Gastrocnemius medialis (tissue), 4 donors: ENCODE results near the gene TAX1BP3. TPM values are rescaled to one million over a fixed set of nuclear protein-coding genes. Genes with fewer than 3 reads are reported as not detected.

ENCODE experiments used
- ATAC-seq, 2 donors: fragments of 150-250 bp; one replicate each; pipeline ENCODE4 v1.9.1; 2016
- DNase-seq, 2 donors: peaks; one replicate each; pipeline ENCODE4 v3.0.0-alpha.2; 2019
- H3K27ac ChIP-seq, 4 donors: fragments of 200-600 bp; sonication (generic); 1 replicate in 1 of 4; 2 replicates in 3 of 4; pipeline ENCODE4 v1.5.1; 2016 to 2018; ENCODE audit warnings: mild to moderate bottlenecking in 2 of 4, moderate library complexity in 1 of 4
- H3K27me3 ChIP-seq, 3 donors: fragments of 200-600 bp; sonication (generic) in 2 of 3; 1 replicate in 1 of 3; 2 replicates in 2 of 3; pipeline versions ENCODE4 v1.5.1 to v1.6.0; 2016 to 2019; ENCODE audit warnings: mild to moderate bottlenecking in 1 of 3, moderate library complexity in 1 of 3
- H3K36me3 ChIP-seq, 2 donors: fragments of 200-600 bp; sonication (generic) in 1 of 2; one replicate each; pipeline ENCODE4 v1.5.1; 2017 to 2018
- H3K4me1 ChIP-seq, 2 donors: fragments of 200-600 bp; sonication (generic) in 1 of 2; one replicate each; pipeline ENCODE4 v1.5.1; 2016 to 2017; ENCODE audit warnings: mild to moderate bottlenecking in 2 of 2
- H3K4me3 ChIP-seq, 4 donors: fragments of 200-600 bp; sonication (generic) in 3 of 4; 1 replicate in 1 of 4; 2 replicates in 3 of 4; pipeline ENCODE4 v1.5.1; 2016 to 2019; ENCODE audit warnings: mild to moderate bottlenecking in 2 of 4
- H3K9me3 ChIP-seq, 3 donors: fragments of 200-600 bp; sonication (generic) in 2 of 3; 1 replicate in 1 of 3; 2 replicates in 2 of 3; pipeline ENCODE4 v1.5.1; 2016 to 2019
- POLR2A ChIP-seq, 2 donors: fragments of 450-650 bp; IDR thresholded peaks; one replicate each; pipeline ENCODE4 v1.6.1; 2017; ENCODE audit warnings: antibody characterized with exemption in 2 of 2, mild to moderate bottlenecking in 2 of 2, moderate library complexity in 2 of 2
- in situ Hi-C, 4 donors: fragments of 200-750 bp; cut with MboI; loops; one replicate each; pipeline versions ENCODE4 v1.15.0 to v1.8.0; 2017; ENCODE audit warnings: low sequenced_read_pairs in 4 of 4
- intact Hi-C: fragments of 100-400 bp; cut with DNase I; formaldehyde crosslinking; loops from one replicate; pipeline ENCODE4 v1.15.1; 2023; ENCODE audit warnings: low total_unique reads
- total RNA-seq, 4 donors: library from RNA; depleted of rRNA; stranded (reverse); fragments of >200 nt; gene quantifications; one replicate each; pipeline versions ENCODE4 v1.1.0 to v1.2.3, GENCODE V29; 2016
- TF ChIP-seq, protein P1 (sequence below), 5 experiments: fragments of 450-650 bp in 3 of 5; fragments of 200-600 bp in 2 of 5; sonication (generic) in 2 of 5; IDR thresholded peaks in 4 of 5; conservative IDR thresholded peaks in 1 of 5; 1 replicate in 4 of 5; 2 replicates in 1 of 5; pipeline ENCODE4 v1.5.1; 2016 to 2019; ENCODE audit warnings: antibody characterized with exemption in 5 of 5, mild to moderate bottlenecking in 3 of 5, moderate library complexity in 3 of 5

The TAX1BP3 gene
- total RNA-seq, 4 donors from 2014 or later, result 24.1 to 45.1 (median 33.8) TPM

DNA sequence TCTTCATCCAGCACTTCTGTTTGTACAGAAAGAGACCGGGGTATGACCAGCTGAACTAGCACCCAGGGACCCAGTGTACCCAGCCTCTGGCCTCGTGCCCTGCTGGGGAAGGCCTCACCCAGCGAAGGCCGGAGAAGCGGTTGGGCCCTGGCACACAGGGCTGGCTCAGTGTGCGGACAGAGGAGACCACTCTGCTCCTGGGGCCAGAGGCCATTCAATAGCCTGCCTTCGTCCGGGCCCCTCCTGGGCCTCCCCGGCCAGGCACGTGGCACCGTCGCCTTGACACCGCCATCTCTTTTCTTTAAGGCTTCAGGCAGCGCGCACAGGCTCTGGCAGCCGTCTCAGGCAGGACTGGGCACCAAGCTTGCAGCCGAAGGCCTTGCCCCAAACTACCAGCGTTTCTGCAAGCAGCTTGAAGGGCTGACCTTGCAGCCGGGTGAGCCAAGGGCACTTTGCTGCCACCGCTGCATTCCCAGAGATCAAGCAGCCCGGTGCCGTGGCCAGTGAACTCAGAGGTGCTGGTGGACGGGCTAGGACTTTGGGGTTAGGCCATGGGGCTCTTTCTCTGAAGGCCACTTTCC lies 8.0 kb downstream of the TAX1BP3 start:
- in situ Hi-C loops (no loop called here), intact Hi-C loops (loop anchor here (10.0 kb wide), 1 partner anchor 126 kb away; no protein-coding TSS in a partner anchor)
- TF ChIP-seq, protein P1, sequence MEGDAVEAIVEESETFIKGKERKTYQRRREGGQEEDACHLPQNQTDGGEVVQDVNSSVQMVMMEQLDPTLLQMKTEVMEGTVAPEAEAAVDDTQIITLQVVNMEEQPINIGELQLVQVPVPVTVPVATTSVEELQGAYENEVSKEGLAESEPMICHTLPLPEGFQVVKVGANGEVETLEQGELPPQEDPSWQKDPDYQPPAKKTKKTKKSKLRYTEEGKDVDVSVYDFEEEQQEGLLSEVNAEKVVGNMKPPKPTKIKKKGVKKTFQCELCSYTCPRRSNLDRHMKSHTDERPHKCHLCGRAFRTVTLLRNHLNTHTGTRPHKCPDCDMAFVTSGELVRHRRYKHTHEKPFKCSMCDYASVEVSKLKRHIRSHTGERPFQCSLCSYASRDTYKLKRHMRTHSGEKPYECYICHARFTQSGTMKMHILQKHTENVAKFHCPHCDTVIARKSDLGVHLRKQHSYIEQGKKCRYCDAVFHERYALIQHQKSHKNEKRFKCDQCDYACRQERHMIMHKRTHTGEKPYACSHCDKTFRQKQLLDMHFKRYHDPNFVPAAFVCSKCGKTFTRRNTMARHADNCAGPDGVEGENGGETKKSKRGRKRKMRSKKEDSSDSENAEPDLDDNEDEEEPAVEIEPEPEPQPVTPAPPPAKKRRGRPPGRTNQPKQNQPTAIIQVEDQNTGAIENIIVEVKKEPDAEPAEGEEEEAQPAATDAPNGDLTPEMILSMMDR (IDR thresholded peaks at IDR 0.05 in 4 of 5, conservative IDR thresholded peaks at IDR 0.05 in 1 of 5), result no peak
- TF ChIP-seq POLR2A (IDR thresholded peaks at IDR 0.05), result no peak
- no peaks in the 10 kb centered on the region for H3K27me3 ChIP-seq
- H3K27ac ChIP-seq, result peak overlapping the region; percentile 64 to 91 (median 80)
- H3K4me3 ChIP-seq, result no peak overlapping the region
- DNase-seq, result peak in 1 of 2 donors; percentile 56
- H3K36me3 ChIP-seq, result peaks cover 0 to 46% of the 10 kb centered on the region in 2 donors
- peaks cover 9 to 23% of the 10 kb centered on the region in 2 donors for H3K4me1 ChIP-seq
- ATAC-seq, result peak; percentile 59 to 66
- H3K9me3 ChIP-seq, result no peaks in the 10 kb centered on the region

GRCh38 chr17:3659541-3660111 lies 8.8 kb downstream of the TAX1BP3 start:
- Histone ChIP-seq H3K27me3 (no peaks in the 10 kb centered on the region), H3K36me3 (peaks cover 0 to 49% of the 10 kb centered on the region in 2 donors), H3K9me3 (no peaks in the 10 kb centered on the region), H3K27ac (peak overlapping the region; percentile 64 to 91 (median 80)), H3K4me1 (peaks cover 9 to 23% of the 10 kb centered on the region in 2 donors), H3K4me3 (no peak overlapping the region)
- TF ChIP-seq, protein P1 (IDR thresholded peaks at IDR 0.05 in 4 of 5, conservative IDR thresholded peaks at IDR 0.05 in 1 of 5), result peak in 1 of 5 experiments; percentile 26
- TF ChIP-seq POLR2A (IDR thresholded peaks at IDR 0.05), result no peak
- peak; percentile 72 to 84 for DNase-seq
- in situ Hi-C loops, result no loop called here
- intact Hi-C loops, result loop anchor here (10.0 kb wide), 1 partner anchor 125 kb away; no protein-coding TSS in a partner anchor
- peak; percentile 75 to 85 for ATAC-seq

GRCh38 chr17:3658784-3659449 lies 9.5 kb downstream of the TAX1BP3 start:
- in situ Hi-C loops, result no loop called here
- H3K27ac ChIP-seq, result peak overlapping the region; percentile 64 to 91 (median 80)
- no peak for DNase-seq
- ATAC-seq, result no peak
- TF ChIP-seq, protein P1 (IDR thresholded peaks at IDR 0.05 in 4 of 5, conservative IDR thresholded peaks at IDR 0.05 in 1 of 5), result no peak
- no peak for TF ChIP-seq POLR2A (IDR thresholded peaks at IDR 0.05)
- intact Hi-C loops, result no loop called here
- H3K4me1 ChIP-seq, result peaks cover 9 to 23% of the 10 kb centered on the region in 2 donors
- H3K4me3 ChIP-seq, result no peak overlapping the region
- peaks cover 0 to 42% of the 10 kb centered on the region in 2 donors for H3K36me3 ChIP-seq
- no peaks in the 10 kb centered on the region for H3K9me3 ChIP-seq
- no peaks in the 10 kb centered on the region for H3K27me3 ChIP-seq

DNA sequence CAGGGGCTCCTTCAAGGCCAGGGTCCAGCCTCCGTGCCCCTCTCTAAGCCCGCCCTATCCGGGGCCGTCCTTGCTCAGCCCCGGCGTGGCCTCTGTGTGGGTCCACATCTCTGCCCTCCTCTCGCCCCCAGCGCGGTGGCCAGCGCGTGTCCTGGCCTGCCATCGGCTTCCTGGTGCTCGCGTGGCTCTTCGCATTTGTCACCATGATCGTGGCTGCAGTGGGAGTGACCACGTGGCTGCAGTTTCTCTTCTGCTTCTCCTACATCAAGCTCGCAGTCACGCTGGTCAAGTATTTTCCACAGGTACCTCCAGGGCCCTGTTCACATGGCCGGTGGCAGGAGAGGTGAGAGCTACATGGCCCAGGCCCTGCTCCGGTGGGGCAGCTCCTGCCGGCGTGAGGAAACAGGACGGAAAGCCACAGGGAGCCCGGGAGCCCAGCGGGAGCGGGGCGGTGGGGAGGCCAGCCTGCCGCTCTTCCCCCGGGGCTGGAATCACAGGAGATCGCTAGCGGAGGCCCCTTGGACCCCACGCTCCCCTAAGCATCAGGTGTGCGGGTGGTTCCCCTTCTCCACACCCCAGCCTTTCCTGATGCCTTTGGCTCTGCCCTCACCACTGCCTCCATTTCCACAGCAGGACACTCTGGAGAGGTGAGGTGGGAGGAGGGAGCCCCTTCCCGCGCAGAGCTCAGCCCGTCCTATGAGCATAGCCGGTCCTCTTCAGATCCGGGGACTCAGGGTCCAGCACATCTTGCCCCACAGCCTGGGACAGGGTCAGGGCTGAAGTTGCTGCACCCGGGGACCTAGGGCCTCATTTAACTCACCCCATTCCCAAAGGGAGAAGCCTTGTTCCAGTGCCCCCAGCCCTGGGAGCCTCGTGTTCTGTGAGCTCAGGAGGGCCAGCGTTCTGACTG lies 10.2 kb downstream of the TAX1BP3 start:
- H3K4me3 ChIP-seq, result no peak overlapping the region
- H3K4me1 ChIP-seq, result peaks cover 9 to 23% of the 10 kb centered on the region in 2 donors
- peak overlapping the region in 2 of 4 donors; percentile 34 to 91 for H3K27ac ChIP-seq
- peaks cover 0 to 35% of the 10 kb centered on the region in 2 donors for H3K36me3 ChIP-seq
- ATAC-seq (no peak), DNase-seq (no peak)
- no peaks in the 10 kb centered on the region for H3K27me3 ChIP-seq
- H3K9me3 ChIP-seq, result no peaks in the 10 kb centered on the region
- in situ Hi-C loops (no loop called here), intact Hi-C loops (no loop called here)
- TF ChIP-seq, protein P1 (IDR thresholded peaks at IDR 0.05 in 4 of 5, conservative IDR thresholded peaks at IDR 0.05 in 1 of 5), result no peak
- no peak for TF ChIP-seq POLR2A (IDR thresholded peaks at IDR 0.05)
